GM12874 (cell line): Measurements from ENCODE around the gene RYR3.

ENCODE experiments used
- CTCF ChIP-seq: IDR thresholded peaks from 2 replicates; pipeline ENCODE4 v1.5.1; 2011; ENCODE audit warnings: low read depth, mild to moderate bottlenecking, control low read depth, low read length, moderate library complexity; ENCODE audit not compliant: insufficient read depth

Gene RYR3

GRCh38 chr15:33623010-33623409, 312.2 kb downstream of the RYR3 start:
- TF ChIP-seq CTCF, result 0 out of 2 replicates have a peak, but pooled peaks have one; percentile 11

- TF ChIP-seq CTCF, result no peak
These were observed 313.7 kb downstream of the RYR3 start for GRCh38 chr15:33624439-33624838.

GRCh38 chr15:33629647-33630046, 318.9 kb downstream of the RYR3 start:
- no peak for TF ChIP-seq CTCF

GRCh38 chr15:33636234-33636633, 325.5 kb downstream of the RYR3 start:
- TF ChIP-seq CTCF, result no peak

GRCh38 chr15:33636958-33637357, 326.2 kb downstream of the RYR3 start:
- no peak for TF ChIP-seq CTCF

- no peak for TF ChIP-seq CTCF
These were observed 327.7 kb downstream of the RYR3 start for GRCh38 chr15:33638453-33638852.

GRCh38 chr15:33639051-33639450, 328.3 kb downstream of the RYR3 start:
- no peak for TF ChIP-seq CTCF

GRCh38 chr15:33639456-33639855, 328.7 kb downstream of the RYR3 start:
- TF ChIP-seq CTCF, result no peak
